ENCODE results near the gene TGFA.
A peak's percentile ranks its signal among the peaks of the same experiment; 100 is the strongest.

Gene TGFA

DNA sequence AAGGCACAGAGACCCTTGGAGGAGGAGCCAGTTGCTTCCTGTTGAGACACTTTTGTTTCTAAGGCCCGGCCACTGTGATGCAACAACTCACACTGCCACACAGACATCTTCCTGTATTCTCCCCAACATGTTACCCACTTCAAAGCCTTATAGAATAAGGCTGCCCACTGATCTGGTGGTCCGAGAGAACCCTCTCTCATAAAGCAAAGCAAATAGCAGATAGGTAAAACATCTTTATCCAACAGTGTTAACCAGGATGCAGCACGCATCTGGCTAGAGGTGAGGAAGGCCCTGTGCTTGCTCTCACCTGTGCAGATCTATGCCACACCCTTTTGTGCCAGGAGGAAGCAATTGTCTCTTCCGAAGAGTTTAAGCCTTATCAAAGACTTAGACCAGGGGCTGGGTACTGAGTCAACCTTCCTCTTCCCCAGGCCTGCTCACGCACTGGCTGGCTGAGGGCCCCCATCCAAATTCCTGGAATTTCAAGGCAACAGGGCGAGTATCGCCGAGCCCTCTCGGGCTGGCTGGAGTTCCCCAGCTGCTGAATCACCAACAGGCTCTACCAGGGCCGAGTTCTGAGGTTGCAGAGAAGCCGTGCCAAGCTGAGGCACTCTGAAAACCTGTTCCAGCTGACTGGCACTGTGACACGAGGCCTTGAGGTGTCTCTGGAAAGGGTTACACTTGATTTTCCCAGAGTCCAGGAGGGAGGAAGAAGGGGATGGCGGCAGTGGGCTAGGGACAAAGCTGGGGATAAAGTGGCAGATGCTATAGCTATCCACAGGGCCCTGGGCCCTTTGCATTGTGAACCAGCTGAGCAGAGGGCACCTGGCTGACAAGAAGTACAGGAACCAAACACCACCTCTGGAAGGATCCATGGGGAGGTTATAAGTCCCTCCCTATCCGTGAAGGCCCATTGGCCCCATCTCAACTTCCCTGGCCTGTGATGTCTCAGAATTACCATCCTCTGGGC, 29.3 kb downstream of the TGFA start:
- DNase-seq: peak; percentile 39

DNA sequence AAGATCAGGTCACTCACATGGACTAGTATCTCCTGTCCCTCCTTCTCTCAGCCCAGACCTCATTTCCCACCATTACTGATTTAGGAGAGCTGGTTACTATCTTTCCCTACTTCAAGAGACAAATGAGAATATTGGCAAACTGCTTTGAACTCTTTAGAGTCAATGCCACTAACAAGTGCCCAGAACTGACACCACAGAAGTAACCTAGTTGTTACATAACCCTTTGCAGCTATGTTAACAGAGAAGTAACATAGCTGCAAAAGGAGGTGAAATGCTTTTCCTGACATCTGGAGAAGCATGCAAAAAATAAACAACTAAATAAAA, 30.0 kb downstream of the TGFA start:
- DNase-seq: no peak

DNA sequence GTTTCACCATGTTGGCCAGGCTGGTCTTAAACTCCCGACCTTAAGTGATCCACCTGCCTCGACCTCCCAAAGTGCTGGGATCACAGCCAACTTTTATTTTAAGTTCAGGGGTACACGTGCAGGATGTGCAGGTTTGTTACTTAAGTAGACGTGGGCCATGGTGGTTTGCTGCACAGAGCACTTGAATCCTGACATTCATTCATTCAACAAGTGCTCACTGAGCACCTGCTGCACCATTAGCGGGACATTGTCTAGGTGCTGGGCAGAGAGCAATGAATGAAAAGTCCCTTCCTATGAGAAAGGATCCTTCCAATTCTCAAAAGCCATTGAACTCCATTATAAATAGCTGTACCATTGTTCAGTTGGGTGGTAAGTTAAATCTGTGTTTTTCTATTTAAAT, 31.0 kb downstream of the TGFA start:
- no peak for DNase-seq

DNA sequence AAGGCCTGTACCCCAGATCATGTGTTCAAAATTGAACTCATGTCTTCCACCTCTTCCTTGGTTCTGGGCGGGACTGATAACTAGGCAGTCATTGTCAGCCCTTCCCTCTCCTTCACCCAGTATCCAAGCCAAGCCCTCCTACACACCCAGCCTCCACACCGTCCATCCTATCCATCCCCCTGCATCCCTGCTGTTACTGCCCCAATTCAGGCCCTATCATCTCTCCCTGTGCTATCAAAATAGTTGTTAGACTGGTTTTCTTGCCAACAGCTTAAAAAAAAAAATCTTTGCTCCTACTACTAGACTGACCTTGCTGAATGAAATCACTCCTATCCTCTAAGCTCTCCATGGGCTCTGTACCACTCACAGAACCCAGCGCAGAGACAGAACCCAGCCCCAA, 32.8 kb downstream of the TGFA start:
- DNase-seq: no peak

DNA sequence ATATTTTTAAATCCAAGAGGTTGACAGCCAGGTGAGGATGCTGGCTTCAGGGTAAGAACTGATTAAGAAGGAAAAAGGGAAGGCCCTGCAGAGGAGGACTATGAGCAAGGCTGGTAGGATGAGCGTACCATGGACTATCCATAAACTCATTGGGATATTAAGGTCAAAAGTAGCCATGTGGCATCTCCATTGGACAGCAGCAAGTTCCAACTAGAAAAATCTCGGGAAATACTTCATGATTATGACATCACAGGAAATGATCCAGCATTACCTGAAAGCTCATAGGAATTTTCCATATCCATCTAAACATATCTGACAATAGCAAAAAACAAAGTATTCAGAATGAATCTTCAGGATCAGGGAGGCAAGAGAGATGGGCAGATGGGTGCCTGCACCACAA, 34.2 kb downstream of the TGFA start:
- no peak for DNase-seq

DNA sequence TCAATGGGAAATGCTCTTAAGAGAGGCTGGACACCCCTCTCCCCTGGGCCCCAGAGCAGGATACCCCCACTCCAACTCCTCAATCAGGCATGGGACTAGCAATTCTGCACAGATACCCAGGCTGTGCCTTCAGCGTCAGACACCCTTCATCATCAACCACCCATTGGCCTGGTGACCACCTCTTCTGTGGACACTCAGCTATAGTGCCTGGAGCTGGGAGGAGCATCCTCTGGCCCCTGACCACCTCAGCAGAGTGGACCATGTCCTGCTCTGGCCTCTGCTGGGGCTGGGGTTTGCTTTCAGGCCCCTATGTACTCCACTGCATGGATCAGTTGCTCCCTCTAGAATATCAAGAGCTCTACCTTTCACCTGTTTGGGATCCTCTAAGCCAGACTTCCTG, 35.1 kb downstream of the TGFA start:
- no peak for DNase-seq

DNA sequence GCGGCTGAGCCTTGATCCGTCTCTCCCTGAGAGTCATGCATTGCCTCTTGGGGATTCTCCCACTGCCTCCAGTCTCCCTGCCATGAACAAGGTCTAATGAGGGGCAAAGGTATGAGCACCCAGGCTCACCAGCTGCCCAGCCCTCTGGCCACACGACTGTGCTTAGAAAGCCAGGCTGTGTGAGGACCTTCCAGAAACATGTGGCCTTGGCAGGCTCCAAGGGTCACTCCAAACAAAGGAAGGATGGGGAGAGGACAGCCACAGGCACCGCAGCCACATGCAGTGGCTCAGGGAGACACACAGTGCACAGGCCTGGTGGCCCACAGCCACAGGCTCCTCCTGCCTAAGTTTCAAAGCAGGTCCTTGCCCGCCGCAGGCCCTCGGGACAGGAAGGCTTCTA, 35.8 kb downstream of the TGFA start:
- DNase-seq: no peak

DNA sequence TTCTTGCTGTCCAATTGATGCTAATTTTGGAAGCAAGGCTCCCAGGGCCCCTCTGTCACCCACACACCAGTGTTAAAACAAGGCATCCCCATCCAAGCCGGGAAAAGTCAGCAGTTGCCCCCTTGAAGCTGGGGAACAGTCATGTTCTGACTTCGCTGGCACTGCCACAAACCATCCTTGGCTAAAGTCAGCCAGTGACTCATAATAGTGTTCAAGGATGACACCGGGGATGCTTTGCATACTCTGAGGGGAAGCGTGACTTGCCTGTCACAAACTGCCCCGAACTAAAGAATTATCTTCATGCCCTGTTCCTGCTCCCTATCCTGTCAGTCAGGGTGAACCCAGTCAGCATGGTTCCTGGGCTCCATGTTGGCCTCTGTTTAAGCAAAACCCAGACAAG, 37.0 kb downstream of the TGFA start:
- DNase-seq: no peak

DNA sequence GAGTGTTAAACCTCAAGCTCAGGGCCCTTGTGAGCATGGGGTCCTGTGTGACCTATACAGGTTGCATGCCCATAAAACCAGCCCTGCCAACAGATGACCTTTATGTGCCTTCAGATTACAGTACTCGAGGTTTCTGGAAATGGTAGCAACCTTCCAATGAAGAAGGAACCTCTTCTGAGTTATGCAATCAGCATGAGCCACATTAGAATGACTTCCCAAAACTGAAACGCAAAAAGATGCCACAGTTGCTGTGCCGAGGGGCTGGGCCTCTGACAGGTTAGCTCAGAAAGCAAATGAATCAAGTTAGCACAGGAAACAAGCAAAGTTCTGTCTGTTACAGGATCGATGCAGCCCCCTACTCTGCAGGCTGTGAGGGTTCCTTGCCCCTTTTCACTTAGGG, 37.7 kb downstream of the TGFA start:
- DNase-seq: no peak

DNA sequence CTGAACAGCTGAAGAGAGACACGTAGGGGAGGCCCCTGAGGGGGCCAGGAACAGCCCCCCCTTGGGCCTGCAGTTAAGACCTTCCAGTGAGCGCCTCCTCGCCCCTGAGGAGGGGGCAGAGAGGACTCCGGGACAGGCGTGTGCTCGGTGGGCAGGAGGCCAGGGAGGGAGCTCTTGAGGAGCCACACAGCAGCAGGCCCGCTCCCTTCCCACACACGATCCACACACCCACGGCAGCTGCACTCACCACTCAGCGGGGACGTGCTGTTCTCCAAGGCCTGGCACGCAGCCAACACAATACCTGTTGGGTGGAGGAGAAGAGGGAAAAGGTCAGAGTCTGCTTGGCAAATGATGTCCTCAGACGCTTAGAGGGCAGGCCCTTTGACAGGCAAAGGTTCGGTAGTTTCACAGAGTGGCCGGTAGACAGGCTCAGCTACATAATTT, 39.0 kb downstream of the TGFA start:
- DNase-seq: no peak

DNA sequence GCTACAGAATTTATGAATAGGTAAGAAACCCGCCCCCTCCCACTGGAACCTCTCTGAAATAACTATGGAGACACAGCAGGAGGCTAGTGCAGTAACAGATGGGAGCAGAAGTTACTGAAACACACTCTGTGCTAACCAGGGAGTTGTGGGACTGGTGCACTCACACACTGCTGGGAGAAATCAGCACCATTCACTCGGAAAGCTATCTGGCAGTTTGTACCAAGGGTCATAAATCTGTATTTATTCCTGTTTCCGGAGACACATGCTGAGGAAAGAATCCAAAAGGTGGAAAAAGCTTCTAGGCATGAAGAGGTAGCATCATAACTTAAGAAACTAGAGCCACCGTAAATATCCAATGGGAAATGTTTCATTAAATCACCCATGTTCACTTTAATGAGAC, 39.9 kb downstream of the TGFA start:
- DNase-seq: no peak

DNA sequence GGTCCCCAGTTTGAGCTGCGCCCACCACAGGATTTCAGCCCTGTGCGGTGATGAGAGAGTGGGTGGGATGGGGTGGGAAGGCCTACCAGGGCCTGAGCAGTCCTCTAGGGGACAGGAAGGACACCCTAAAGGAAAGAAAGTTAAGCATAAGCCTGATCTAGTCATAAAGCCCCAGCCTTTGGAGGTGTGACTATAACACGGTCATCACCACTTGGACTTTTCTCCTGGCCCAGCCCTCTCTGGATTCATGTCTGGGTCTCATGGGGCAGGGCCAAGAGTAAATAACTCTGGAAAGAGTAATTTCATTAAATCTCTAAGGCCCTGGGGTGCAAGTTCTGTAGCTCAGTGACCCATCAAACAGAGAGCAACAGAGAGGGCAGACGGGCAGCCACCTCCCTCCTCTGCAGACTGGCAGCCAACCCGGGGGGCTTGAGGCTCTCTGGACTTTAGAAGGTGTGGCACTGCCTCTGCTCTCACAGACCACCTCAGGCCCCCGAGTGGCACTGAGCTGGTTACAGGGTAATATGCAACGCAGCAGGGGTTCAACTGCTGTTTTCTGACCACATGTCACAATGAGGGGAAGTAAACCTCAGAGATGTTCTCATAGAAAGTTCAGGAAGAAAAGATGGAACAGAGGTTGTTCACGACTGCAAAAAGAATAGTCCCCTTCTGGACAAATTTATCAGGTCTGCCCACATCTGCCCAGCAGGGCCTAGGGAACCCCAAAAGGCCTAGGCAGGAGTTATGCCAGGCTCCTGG, 41.5 kb downstream of the TGFA start:
- DNase-seq: no peak

DNA sequence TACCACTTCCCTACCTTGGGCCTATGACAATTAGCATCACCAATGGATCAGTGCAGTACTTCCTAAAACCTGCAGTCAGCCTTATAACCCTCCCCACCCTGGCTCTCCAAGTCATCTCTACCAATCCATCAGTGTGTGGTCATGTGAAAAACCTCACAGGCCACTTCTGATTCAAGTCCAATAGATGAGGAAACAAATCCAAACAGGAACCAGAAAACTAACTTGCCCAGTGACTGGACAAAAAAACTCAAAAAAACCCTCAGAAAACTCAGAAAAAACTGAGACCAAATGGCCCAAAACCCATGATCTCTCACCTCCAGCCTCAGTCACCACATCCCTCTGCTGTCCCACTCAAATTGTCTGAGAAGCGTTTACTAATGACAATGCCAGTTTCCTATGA, 43.3 kb downstream of the TGFA start:
- no peak for DNase-seq

DNA sequence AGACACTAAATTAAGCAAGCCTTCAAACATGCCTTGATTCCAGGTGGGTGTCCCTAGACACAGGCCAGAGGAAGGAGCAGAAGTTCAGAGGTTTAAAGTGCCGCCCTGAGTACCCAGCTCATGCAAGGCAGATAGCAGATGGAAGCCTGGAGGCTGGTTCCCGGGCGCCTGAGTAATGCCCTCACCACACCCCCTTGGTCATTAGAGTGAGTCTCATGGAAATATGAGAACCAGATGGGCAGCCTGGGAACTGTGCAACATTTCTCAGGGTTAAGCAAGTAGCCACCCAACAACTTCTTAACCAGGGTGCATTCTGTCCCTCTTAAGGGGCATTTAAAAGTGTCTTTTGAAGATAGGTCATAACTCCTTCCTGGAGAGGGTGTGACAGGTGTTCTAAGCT, 44.1 kb downstream of the TGFA start:
- no peak for DNase-seq

DNA sequence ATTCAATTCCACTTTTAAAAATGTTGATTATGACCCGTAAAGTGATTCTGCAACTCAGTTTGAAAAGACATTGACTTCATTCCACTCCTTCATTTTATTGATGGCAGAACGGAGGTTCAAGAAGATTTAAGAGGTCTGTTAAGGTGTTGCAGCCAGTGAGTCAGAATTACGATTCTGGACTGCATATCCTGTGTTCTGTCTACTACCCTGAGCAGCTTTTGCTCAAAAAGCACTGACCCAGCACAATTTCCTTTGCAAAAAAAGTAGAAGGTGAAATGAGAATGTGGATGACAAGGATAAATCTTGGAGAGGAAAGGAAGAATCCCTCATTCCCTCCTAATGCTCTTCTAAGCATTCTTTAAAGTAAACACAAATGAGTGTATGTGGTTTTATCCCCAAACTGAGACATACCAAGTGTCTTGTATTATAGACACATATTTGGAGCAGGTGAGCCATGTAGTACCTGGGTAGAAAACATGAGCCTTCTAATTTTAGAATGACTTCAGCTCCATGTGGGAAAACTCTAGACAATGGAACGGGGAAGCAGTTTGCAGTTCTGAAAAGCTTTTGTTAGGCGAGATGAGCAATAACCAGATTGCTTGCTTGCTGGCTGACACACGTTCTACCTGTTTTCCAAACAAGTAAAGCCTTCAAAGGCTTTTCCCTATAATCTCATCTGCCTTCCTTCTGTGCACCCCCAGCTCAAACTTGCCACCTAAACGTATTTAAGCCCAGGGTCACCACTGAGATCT, 44.7 kb downstream of the TGFA start:
- no peak for DNase-seq

DNA sequence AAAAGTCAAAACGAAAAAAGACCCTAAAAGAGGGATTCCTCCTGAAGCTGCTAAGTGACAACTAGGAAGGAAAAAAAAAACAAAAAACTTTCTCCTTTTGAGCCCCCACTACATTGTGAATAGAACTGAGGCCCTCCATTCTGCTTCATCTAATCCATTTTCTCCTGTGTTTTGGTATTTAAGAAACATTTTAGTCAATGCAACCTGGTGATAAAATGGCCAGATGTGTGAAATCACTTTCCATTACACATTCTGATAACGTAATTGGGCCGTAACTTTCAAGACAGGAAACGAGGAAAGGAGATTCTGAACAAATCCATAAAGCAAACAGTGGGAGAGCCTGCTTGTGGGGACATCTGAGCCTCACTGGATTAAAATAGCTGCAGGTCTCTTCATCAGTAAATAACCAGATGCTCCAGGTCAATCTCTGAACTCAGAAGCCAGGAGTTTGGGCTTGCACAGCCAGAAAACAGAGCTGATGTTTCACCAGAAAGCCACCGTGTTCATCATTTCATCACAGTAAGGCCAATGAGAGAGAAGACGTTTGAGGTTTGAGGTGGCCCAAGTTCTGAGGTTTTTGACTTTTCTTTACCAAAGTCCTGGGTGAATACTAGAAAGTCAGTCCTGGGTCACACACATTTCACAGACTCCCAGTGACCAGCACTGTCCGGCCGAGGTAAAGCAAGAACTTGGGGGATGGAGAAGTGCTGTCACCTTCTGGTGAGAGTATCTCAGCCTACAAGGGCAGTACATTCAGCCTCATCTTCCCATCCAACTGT, 47.8 kb downstream of the TGFA start:
- no peak for DNase-seq

DNA sequence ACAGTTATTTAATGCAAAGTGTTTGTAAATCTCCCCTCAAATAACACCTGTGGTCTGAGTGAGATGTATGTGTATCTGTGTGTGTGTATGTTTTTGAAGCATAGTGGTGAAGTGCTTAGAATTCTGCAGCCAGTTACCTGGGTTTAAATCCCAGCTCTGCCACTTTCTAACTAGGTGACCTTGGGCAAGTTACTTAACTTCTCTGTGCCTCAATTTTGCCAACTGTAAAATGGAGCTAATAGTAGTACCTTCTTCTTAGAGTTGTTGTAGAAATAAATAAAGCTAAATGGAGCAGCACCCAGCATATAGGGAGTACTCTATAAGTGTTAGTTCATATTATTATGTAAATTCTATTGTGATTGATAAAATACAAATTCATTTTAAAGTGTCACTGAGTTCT, 48.9 kb downstream of the TGFA start:
- no peak for DNase-seq

DNA sequence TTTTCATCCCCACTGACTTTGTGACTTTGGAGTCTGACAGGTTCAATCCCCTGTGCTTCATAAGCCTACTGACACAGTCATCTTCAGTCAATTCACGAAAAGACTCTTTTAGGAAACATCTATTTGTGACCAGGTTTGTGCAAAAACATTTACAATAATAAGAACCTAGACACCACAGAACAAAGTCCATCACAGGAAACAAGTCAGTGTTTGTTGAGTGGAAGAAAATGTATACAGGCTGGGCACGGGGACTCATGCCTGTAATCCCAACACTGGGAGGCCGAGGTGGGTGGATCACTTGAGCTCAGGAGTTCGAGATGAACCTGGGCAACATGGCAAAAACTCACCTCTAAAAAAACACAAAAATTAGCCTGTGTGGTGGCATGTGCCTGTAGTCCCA, 49.7 kb downstream of the TGFA start:
- no peak for DNase-seq

DNA sequence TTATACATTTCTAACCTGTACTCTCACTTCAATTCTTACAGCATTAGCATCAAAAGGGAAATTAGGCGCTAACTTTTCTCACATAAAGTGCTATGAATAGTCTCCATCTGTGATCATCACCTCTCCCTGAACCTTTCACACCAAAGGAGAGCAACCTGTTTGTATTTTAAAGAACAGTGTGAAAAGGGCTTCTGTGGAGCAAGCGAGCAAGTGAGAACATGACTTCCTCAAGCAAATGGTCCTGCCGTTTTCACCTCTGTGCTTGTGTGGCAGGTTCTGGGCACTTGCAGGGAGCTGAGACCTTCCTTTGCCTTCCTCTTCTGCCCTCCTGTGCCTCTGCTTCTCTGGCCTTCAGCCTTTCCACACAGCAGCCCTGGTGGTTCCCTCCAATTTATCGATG, 51.9 kb downstream of the TGFA start:
- no peak for DNase-seq

DNA sequence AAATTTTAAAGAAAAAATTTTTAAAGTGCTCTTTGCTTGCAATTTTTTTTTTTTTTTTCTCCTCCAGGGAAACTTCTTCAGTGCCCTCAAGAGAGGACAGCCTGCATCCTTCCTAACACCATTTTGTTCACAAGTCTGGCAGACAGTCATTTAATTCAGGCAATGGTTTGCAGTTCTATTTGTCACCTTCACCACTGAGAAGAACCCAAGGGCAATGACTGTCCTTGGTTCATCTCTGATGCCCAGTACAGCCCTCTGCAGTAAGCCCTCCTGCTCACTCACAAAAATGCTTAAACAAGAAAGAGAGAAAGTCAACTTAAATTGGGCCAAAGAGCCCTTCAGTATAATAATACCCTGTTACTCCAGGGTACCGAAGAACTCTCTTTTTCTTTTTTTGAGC, 52.4 kb downstream of the TGFA start:
- no peak for DNase-seq

DNA sequence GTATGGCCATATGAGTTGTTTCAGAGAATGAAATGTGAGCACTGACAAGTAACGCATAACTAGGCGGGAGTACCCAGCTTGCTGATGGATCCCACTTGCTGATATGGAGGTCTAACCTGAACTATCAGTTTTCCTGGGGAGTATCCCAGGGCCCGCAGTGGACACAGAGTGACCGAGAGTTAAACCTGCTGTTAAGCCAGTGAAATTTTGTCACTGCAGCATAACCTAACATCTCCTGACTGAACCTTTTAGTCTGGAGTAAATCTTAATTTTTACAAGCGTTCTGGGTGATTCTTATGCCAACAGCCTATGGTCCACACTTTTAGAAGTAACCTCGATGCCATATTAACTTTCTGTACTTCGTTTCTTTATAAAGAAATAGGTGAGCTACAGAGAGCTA, 54.4 kb downstream of the TGFA start:
- no peak for DNase-seq

DNA sequence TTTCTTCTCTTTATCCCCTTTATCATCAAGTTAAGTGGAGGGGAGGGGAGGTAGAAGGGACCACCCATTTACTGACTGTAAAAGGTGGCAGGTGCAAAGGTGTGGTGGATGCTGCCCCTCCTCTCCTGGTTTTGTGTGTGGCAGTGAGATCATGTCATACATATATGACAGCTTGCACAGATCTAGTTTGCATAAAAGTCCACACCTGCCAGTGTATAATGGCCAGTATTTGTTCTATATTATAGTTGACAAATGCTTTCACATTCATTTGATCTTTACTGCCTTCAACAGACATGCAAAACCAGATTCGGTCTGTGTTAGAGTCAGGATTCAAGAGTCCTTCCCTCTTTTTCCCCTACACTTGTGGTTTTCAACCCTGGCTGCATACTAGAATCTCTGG, 55.1 kb downstream of the TGFA start:
- no peak for DNase-seq

DNA sequence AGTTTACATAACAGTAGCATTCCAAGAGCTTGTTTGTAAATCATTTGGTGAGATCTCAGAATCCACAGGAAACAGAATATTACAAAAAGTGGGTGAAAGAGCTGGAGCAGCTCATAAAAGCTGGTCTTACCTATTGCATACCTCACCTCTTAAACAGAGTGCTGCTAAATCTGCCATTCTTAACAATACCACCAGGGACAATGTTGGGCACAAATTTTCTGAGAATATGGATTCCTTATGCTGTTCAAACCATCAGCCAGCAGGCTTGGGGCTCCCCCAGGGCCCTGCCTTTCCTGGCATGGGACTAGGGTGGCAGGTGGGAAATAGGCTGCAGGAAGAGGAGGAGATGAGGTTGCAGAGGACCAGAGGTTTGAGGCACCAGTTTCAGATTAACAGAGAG, 55.6 kb downstream of the TGFA start:
- DNase-seq: no peak
